A673 (cell line): ENCODE data around the gene LBX1.

ENCODE experiments used
- EZH2 ChIP-seq: fragments of 200-600 bp; sonication (generic); IDR thresholded peaks from 2 replicates; pipeline ENCODE4 v1.6.1; 2017; ENCODE audit warnings: borderline replicate concordance, low read depth, mild to moderate bottlenecking, mixed read lengths, antibody characterized with exemption, low read length; ENCODE audit not compliant: poor library complexity, severe bottlenecking
- TF ChIP-seq, protein P1 (sequence below): fragments of 300-800, 200-600 bp; sonication (generic); conservative IDR thresholded peaks from 2 replicates; pipeline ENCODE4 v1.5.1; 2017; ENCODE audit warnings: low read depth, mild to moderate bottlenecking, antibody characterized with exemption, low read length, moderate library complexity, mixed read lengths

- no peak for TF ChIP-seq EZH2
- TF ChIP-seq, protein P1, sequence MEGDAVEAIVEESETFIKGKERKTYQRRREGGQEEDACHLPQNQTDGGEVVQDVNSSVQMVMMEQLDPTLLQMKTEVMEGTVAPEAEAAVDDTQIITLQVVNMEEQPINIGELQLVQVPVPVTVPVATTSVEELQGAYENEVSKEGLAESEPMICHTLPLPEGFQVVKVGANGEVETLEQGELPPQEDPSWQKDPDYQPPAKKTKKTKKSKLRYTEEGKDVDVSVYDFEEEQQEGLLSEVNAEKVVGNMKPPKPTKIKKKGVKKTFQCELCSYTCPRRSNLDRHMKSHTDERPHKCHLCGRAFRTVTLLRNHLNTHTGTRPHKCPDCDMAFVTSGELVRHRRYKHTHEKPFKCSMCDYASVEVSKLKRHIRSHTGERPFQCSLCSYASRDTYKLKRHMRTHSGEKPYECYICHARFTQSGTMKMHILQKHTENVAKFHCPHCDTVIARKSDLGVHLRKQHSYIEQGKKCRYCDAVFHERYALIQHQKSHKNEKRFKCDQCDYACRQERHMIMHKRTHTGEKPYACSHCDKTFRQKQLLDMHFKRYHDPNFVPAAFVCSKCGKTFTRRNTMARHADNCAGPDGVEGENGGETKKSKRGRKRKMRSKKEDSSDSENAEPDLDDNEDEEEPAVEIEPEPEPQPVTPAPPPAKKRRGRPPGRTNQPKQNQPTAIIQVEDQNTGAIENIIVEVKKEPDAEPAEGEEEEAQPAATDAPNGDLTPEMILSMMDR = no peak
Measured at GRCh38 chr10:101261702-101262101, 32.4 kb upstream of the LBX1 start.
